K562 (cell line): ENCODE measurements around the gene GPR85. TPM values are rescaled to one million over a fixed set of nuclear protein-coding genes. Genes with fewer than 3 reads are reported as not detected.
A peak's percentile ranks its signal among the peaks of the same experiment; 100 is the strongest.

Experiments used
- ERF ChIP-seq: fragments of 450-650 bp; formaldehyde crosslinking; IDR thresholded peaks from 2 replicates; pipeline ENCODE4 v1.4.0; 2020; ENCODE audit warnings: mild to moderate bottlenecking, mixed read lengths
- GABPB1 ChIP-seq: sonication (generic); formaldehyde crosslinking; IDR thresholded peaks from 2 replicates; pipeline ENCODE4 v1.8.0; 2022; ENCODE audit warnings: mild to moderate bottlenecking, missing genetic modification reagents
- PCBP1 ChIP-seq: fragments of 200-400 bp; formaldehyde crosslinking; IDR thresholded peaks from 2 replicates; pipeline ENCODE4 v1.6.1; 2018; ENCODE audit warnings: mild to moderate bottlenecking, low read depth, low read length; ENCODE audit not compliant: poor library complexity, severe bottlenecking
- XRCC3 ChIP-seq: fragments of 450-650 bp; IDR thresholded peaks from 2 replicates; pipeline ENCODE4 v1.6.1; 2017; ENCODE audit warnings: mild to moderate bottlenecking, moderate library complexity
- ZBTB7A ChIP-seq: IDR thresholded peaks from 2 replicates; pipeline ENCODE4 v1.6.1; 2011; ENCODE audit warnings: low read depth, mild to moderate bottlenecking, low read length, moderate library complexity, borderline replicate concordance; ENCODE audit not compliant: control insufficient read depth
- ZNF766 ChIP-seq: fragments of 200-800 bp; sonication (Bioruptor generic); conservative IDR thresholded peaks from 2 replicates; pipeline ENCODE4 v1.6.1; 2016; ENCODE audit warnings: missing genetic modification characterization, missing compliant biosample characterization
- polyA plus RNA-seq, 8 experiments: library from polyadenylated mRNA; depleted of rRNA in 4 of 8; stranded (reverse) in 5 of 8; unstranded in 3 of 8; fragments of >200 nt; fragmentation: Nextera tagmentation in 2 of 8; fragmentation: Illumina TruSeq in 1 of 8; extraction: Ambion mirVana in 2 of 8; extraction: Trizol in 1 of 8; gene quantifications; 2 replicates each; pipeline versions ENCODE4 v1.2.1 to v1.2.3, GENCODE V29; 2011 to 2014; ENCODE audit warnings: inconsistent platforms in 1 of 8, missing spikeins in 1 of 8
- total RNA-seq, 7 experiments: library from RNA; depleted of rRNA in 6 of 7; stranded (reverse); fragments of >200 nt in 6 of 7; fragmentation: Illumina TruSeq in 2 of 7; extraction: Trizol in 2 of 7; gene quantifications; 2 replicates each; pipeline versions ENCODE4 v1.2.1 to v1.2.3, GENCODE V29; 2011 to 2021; ENCODE audit warnings: low replicate concordance in 1 of 7
- TF ChIP-seq, protein P1 (sequence below): fragments of 250-450 bp; sonication (Bioruptor Pico); IDR thresholded peaks from 2 replicates; pipeline ENCODE4 v1.4.0; 2020; ENCODE audit warnings: mild to moderate bottlenecking, moderate library complexity, borderline replicate concordance
- TF ChIP-seq, protein P2 (sequence below): fragments of 450-650 bp; IDR thresholded peaks from 2 replicates; pipeline ENCODE4 v1.6.1; 2016; ENCODE audit warnings: mild to moderate bottlenecking, moderate library complexity
- TF ChIP-seq, protein P3 (sequence below), 2 experiments: fragments of 450-650 bp in 1 of 2; IDR thresholded peaks; 2 replicates each; pipeline ENCODE4 v1.6.1; 2011 to 2017; ENCODE audit warnings: low read depth in 2 of 2, antibody characterized with exemption in 1 of 2, borderline replicate concordance in 1 of 2, low read length in 1 of 2, mild to moderate bottlenecking in 1 of 2, mixed read lengths in 1 of 2; ENCODE audit not compliant: control insufficient read depth in 1 of 2

GPR85 gene
- total and polyA plus RNA-seq, 9 of the 15 experiments (the other 6 are each of a cell fraction or from before 2014, with no cell fraction given): 2.9 to 18.2 (median 4.0) TPM

DNA sequence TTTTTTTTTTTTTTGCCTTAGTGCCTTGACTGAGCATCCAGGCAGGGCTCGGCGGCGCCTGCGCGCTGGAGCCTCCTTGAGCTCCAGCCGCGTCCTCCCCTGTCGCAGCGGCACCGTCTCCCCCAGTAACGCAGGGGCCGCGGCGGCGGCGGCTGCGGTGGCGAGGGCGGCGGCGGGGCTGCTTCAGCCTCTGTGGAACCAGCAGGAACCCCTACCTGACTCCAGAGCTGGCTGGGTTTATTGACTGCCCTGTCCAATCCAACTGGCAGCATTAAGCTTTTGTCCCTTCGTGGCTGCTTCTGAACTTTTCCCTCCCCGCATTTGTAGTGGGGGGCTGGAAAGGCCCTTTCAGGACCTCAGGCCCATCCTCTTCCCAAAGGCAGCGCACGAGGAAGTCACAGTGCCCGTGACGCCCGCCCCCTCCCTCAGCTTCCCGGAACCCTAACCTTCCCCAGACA lies at the start of gene GPR85 (continued):
- TF ChIP-seq, protein P1, sequence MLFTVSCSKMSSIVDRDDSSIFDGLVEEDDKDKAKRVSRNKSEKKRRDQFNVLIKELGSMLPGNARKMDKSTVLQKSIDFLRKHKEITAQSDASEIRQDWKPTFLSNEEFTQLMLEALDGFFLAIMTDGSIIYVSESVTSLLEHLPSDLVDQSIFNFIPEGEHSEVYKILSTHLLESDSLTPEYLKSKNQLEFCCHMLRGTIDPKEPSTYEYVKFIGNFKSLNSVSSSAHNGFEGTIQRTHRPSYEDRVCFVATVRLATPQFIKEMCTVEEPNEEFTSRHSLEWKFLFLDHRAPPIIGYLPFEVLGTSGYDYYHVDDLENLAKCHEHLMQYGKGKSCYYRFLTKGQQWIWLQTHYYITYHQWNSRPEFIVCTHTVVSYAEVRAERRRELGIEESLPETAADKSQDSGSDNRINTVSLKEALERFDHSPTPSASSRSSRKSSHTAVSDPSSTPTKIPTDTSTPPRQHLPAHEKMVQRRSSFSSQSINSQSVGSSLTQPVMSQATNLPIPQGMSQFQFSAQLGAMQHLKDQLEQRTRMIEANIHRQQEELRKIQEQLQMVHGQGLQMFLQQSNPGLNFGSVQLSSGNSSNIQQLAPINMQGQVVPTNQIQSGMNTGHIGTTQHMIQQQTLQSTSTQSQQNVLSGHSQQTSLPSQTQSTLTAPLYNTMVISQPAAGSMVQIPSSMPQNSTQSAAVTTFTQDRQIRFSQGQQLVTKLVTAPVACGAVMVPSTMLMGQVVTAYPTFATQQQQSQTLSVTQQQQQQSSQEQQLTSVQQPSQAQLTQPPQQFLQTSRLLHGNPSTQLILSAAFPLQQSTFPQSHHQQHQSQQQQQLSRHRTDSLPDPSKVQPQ (CRISPR knock-in tag): no peak
- peak; percentile 80; the same call in 1 of the 2 replicates for TF ChIP-seq ZNF766 (CRISPR knock-in tag)
- TF ChIP-seq PCBP1: peak; percentile 31
- TF ChIP-seq, protein P2, sequence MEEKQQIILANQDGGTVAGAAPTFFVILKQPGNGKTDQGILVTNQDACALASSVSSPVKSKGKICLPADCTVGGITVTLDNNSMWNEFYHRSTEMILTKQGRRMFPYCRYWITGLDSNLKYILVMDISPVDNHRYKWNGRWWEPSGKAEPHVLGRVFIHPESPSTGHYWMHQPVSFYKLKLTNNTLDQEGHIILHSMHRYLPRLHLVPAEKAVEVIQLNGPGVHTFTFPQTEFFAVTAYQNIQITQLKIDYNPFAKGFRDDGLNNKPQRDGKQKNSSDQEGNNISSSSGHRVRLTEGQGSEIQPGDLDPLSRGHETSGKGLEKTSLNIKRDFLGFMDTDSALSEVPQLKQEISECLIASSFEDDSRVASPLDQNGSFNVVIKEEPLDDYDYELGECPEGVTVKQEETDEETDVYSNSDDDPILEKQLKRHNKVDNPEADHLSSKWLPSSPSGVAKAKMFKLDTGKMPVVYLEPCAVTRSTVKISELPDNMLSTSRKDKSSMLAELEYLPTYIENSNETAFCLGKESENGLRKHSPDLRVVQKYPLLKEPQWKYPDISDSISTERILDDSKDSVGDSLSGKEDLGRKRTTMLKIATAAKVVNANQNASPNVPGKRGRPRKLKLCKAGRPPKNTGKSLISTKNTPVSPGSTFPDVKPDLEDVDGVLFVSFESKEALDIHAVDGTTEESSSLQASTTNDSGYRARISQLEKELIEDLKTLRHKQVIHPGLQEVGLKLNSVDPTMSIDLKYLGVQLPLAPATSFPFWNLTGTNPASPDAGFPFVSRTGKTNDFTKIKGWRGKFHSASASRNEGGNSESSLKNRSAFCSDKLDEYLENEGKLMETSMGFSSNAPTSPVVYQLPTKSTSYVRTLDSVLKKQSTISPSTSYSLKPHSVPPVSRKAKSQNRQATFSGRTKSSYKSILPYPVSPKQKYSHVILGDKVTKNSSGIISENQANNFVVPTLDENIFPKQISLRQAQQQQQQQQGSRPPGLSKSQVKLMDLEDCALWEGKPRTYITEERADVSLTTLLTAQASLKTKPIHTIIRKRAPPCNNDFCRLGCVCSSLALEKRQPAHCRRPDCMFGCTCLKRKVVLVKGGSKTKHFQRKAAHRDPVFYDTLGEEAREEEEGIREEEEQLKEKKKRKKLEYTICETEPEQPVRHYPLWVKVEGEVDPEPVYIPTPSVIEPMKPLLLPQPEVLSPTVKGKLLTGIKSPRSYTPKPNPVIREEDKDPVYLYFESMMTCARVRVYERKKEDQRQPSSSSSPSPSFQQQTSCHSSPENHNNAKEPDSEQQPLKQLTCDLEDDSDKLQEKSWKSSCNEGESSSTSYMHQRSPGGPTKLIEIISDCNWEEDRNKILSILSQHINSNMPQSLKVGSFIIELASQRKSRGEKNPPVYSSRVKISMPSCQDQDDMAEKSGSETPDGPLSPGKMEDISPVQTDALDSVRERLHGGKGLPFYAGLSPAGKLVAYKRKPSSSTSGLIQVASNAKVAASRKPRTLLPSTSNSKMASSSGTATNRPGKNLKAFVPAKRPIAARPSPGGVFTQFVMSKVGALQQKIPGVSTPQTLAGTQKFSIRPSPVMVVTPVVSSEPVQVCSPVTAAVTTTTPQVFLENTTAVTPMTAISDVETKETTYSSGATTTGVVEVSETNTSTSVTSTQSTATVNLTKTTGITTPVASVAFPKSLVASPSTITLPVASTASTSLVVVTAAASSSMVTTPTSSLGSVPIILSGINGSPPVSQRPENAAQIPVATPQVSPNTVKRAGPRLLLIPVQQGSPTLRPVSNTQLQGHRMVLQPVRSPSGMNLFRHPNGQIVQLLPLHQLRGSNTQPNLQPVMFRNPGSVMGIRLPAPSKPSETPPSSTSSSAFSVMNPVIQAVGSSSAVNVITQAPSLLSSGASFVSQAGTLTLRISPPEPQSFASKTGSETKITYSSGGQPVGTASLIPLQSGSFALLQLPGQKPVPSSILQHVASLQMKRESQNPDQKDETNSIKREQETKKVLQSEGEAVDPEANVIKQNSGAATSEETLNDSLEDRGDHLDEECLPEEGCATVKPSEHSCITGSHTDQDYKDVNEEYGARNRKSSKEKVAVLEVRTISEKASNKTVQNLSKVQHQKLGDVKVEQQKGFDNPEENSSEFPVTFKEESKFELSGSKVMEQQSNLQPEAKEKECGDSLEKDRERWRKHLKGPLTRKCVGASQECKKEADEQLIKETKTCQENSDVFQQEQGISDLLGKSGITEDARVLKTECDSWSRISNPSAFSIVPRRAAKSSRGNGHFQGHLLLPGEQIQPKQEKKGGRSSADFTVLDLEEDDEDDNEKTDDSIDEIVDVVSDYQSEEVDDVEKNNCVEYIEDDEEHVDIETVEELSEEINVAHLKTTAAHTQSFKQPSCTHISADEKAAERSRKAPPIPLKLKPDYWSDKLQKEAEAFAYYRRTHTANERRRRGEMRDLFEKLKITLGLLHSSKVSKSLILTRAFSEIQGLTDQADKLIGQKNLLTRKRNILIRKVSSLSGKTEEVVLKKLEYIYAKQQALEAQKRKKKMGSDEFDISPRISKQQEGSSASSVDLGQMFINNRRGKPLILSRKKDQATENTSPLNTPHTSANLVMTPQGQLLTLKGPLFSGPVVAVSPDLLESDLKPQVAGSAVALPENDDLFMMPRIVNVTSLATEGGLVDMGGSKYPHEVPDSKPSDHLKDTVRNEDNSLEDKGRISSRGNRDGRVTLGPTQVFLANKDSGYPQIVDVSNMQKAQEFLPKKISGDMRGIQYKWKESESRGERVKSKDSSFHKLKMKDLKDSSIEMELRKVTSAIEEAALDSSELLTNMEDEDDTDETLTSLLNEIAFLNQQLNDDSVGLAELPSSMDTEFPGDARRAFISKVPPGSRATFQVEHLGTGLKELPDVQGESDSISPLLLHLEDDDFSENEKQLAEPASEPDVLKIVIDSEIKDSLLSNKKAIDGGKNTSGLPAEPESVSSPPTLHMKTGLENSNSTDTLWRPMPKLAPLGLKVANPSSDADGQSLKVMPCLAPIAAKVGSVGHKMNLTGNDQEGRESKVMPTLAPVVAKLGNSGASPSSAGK: peak; percentile 61
- TF ChIP-seq ERF (CRISPR knock-in tag): peak; percentile 56; the same call in 1 of the 2 replicates
- TF ChIP-seq, protein P3, sequence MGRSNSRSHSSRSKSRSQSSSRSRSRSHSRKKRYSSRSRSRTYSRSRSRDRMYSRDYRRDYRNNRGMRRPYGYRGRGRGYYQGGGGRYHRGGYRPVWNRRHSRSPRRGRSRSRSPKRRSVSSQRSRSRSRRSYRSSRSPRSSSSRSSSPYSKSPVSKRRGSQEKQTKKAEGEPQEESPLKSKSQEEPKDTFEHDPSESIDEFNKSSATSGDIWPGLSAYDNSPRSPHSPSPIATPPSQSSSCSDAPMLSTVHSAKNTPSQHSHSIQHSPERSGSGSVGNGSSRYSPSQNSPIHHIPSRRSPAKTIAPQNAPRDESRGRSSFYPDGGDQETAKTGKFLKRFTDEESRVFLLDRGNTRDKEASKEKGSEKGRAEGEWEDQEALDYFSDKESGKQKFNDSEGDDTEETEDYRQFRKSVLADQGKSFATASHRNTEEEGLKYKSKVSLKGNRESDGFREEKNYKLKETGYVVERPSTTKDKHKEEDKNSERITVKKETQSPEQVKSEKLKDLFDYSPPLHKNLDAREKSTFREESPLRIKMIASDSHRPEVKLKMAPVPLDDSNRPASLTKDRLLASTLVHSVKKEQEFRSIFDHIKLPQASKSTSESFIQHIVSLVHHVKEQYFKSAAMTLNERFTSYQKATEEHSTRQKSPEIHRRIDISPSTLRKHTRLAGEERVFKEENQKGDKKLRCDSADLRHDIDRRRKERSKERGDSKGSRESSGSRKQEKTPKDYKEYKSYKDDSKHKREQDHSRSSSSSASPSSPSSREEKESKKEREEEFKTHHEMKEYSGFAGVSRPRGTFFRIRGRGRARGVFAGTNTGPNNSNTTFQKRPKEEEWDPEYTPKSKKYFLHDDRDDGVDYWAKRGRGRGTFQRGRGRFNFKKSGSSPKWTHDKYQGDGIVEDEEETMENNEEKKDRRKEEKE (IDR thresholded peaks at IDR 0.05; ENCODE audit: borderline replicate concordance in 1 of 2, control insufficient read depth in 1 of 2, low read depth in 2 of 2, low read length in 1 of 2): no peak
- no peak for TF ChIP-seq XRCC3
- 0 out of 2 replicates have a peak, but pooled peaks have one; percentile 47 for TF ChIP-seq GABPB1 (CRISPR knock-in tag)
- TF ChIP-seq ZBTB7A: peak; percentile 64; the same call in 1 of the 2 replicates
